ENCODE results near the gene ABCG2.

Gene ABCG2

GRCh38 chr4:88134536-88135355 lies 23.7 kb downstream of the ABCG2 start:
- H3K79me2 ChIP-seq (ENCODE audit: insufficient read depth, low read length): no peaks in the 10 kb centered on the region
- H2AFZ ChIP-seq (ENCODE audit: low read length): no peak overlapping the region
- H3K36me3 ChIP-seq (ENCODE audit: insufficient read depth, low read length): no peaks in the 10 kb centered on the region
- H3K4me2 ChIP-seq (ENCODE audit: low read depth, low read length, poor library complexity, severe bottlenecking): no peak overlapping the region
- H3K9me3 ChIP-seq (ENCODE audit: insufficient read depth, low read depth, low read length): no peaks in the 10 kb centered on the region
- H3K9ac ChIP-seq (ENCODE audit: low read depth, low read length, poor library complexity, severe bottlenecking): no peak overlapping the region
- no peaks in the 10 kb centered on the region for H3F3A ChIP-seq (ENCODE audit: low read depth)
- no peaks in the 10 kb centered on the region for H3K4me1 ChIP-seq (ENCODE audit: insufficient read depth, low read length, poor library complexity, severe bottlenecking)
- H3K9me2 ChIP-seq (replicated peaks; ENCODE audit: low read depth, low read length): no peaks in the 10 kb centered on the region
- TF ChIP-seq EZH2phosphoT487 (IDR thresholded peaks at IDR 0.05; ENCODE audit: borderline replicate concordance) (no peak), CTCF (conservative IDR thresholded peaks at IDR 0.05; ENCODE audit: low read length) (no peak)
- no peaks in the 10 kb centered on the region for H3K27me3 ChIP-seq (ENCODE audit: insufficient read depth, low read length, poor library complexity, severe bottlenecking)
- no peaks in the 10 kb centered on the region for H4K20me1 ChIP-seq (ENCODE audit: insufficient read depth, low read length, poor library complexity, severe bottlenecking)
- no peak overlapping the region for H3K4me3 ChIP-seq (ENCODE audit: low read length, poor library complexity, severe bottlenecking)

- Histone ChIP-seq H2AFZ (ENCODE audit: low read length) (no peak overlapping the region), H3K4me3 (ENCODE audit: low read length, poor library complexity, severe bottlenecking) (no peak overlapping the region), H3K36me3 (ENCODE audit: insufficient read depth, low read length) (no peaks in the 10 kb centered on the region), H3K4me1 (ENCODE audit: insufficient read depth, low read length, poor library complexity, severe bottlenecking) (no peaks in the 10 kb centered on the region), H3K9me3 (ENCODE audit: insufficient read depth, low read depth, low read length) (no peaks in the 10 kb centered on the region), H3K79me2 (ENCODE audit: insufficient read depth, low read length) (no peaks in the 10 kb centered on the region), H4K20me1 (ENCODE audit: insufficient read depth, low read length, poor library complexity, severe bottlenecking) (no peaks in the 10 kb centered on the region), H3K9me2 (replicated peaks; ENCODE audit: low read depth, low read length) (no peaks in the 10 kb centered on the region), H3F3A (ENCODE audit: low read depth) (no peaks in the 10 kb centered on the region), H3K27me3 (ENCODE audit: insufficient read depth, low read length, poor library complexity, severe bottlenecking) (no peaks in the 10 kb centered on the region), H3K9ac (ENCODE audit: low read depth, low read length, poor library complexity, severe bottlenecking) (no peak overlapping the region), H3K4me2 (ENCODE audit: low read depth, low read length, poor library complexity, severe bottlenecking) (no peak overlapping the region)
- TF ChIP-seq CTCF (conservative IDR thresholded peaks at IDR 0.05; ENCODE audit: low read length) (no peak), EZH2phosphoT487 (IDR thresholded peaks at IDR 0.05; ENCODE audit: borderline replicate concordance) (no peak)
These were observed 24.3 kb downstream of the ABCG2 start for GRCh38 chr4:88134111-88134510.

- H3K4me1 ChIP-seq (ENCODE audit: insufficient read depth, low read length, poor library complexity, severe bottlenecking): no peaks in the 10 kb centered on the region
- H3K4me3 ChIP-seq (ENCODE audit: low read length, poor library complexity, severe bottlenecking): no peak overlapping the region
- no peaks in the 10 kb centered on the region for H3K79me2 ChIP-seq (ENCODE audit: insufficient read depth, low read length)
- H3K9me3 ChIP-seq (ENCODE audit: insufficient read depth, low read depth, low read length): no peaks in the 10 kb centered on the region
- no peak overlapping the region for H3K4me2 ChIP-seq (ENCODE audit: low read depth, low read length, poor library complexity, severe bottlenecking)
- no peaks in the 10 kb centered on the region for H3K27me3 ChIP-seq (ENCODE audit: insufficient read depth, low read length, poor library complexity, severe bottlenecking)
- no peaks in the 10 kb centered on the region for H3K9me2 ChIP-seq (replicated peaks; ENCODE audit: low read depth, low read length)
- H3K9ac ChIP-seq (ENCODE audit: low read depth, low read length, poor library complexity, severe bottlenecking): no peak overlapping the region
- no peaks in the 10 kb centered on the region for H3F3A ChIP-seq (ENCODE audit: low read depth)
- no peaks in the 10 kb centered on the region for H4K20me1 ChIP-seq (ENCODE audit: insufficient read depth, low read length, poor library complexity, severe bottlenecking)
- TF ChIP-seq EZH2phosphoT487 (IDR thresholded peaks at IDR 0.05; ENCODE audit: borderline replicate concordance) (no peak), CTCF (conservative IDR thresholded peaks at IDR 0.05; ENCODE audit: low read length) (no peak)
- no peak overlapping the region for H2AFZ ChIP-seq (ENCODE audit: low read length)
- H3K36me3 ChIP-seq (ENCODE audit: insufficient read depth, low read length): no peaks in the 10 kb centered on the region
These were observed 27.7 kb downstream of the ABCG2 start for GRCh38 chr4:88130544-88131305.

Data from Loucy (cell line).